ENCODE measurements around the gene PROB1.
"Not testable (repeated sequence)": the region's sequence is repeated elsewhere in the genome, so short reads cannot be mapped to it uniquely, and the experiment has no call there.

The PROB1 gene

GRCh38 chr5:139392324-139392677 is 2.6 kb downstream of the PROB1 start:
- DNase-seq, result no peak

GRCh38 chr5:139391570-139392323 is 3.2 kb downstream of the PROB1 start:
- no peak for DNase-seq

- no peak for DNase-seq
Observed at GRCh38 chr5:139390639-139391569, 4.0 kb downstream of the PROB1 start.

DNA sequence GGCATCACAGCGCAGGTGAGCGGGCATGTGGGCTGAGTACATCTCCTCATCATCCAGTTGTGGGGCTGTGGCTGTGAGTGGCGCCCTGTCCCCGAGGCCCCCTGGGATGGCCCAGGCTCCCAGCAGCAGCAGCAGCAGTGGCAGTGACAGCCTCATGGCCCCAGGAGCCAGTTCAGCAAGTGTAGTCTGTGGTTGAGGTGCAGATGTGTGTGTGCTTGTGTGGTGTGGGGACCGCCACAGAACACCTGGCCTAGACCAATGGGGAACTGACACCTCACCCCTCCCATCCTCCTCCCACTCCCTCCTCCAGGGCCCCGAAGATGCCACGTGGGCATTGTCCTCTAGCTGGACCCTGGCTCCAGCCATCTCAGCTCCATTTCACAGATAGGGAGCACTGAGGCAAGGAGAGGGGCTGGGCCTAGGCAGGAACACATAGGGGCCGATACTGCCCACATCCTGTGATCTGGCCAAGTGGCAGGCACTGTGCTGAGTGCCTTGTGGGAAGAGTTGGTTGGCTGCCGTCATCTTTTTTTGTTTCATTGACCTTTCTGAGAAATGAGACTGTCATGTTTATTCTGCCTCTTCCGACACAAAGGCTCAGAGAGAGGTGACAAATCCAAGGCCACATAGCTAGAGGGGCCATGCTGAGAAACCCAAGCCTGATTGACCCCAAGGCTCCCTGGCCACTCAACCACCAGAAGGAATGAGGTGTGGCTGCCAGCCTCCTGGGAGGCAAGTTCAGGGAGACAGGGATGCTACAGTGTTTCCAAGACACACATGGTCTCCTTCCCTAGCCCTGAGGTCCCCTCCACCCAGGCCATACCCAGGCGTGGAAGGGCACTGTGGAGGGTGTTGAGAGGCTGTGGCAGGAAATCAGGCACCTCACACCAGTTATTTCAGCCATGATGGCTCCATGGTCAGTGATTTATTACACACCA is 4.9 kb downstream of the PROB1 start, which contains the start of gene MZB1:
TSS of gene MZB1 (minus strand) at position 213 of the 938 bp plus-strand sequence. CDS start at position 156, 57 bp downstream.
- no peak for DNase-seq

DNA sequence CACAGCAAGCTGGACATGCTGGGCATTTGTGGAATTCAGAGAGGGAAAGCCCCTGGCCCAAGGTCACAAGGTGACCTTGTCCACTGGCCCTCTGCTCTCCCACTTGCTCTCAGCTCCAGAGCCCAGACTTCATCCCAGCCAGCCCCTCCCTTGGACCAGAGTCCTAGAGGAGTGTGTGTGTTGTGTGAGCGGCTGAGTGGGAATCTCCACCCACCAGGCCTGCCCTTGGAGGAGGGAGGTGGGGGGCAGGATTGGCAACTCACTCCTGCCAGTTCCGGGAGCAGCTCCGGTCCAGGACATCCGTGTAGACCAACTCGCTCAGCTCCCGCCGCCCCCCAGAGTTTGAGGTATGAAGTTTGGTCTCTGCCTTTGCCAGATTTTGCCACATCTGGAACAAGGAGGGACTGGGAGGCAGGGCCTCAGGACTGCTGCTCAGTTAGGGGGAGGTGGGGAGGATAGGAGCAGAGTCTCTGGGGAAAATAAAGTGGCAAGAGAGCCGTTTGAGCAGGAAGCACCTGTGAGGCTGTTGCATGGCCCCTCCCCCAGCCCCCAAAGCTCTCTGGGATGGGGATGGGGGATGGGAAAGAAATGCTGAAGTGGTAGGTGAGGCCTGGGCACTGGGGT is 6.6 kb downstream of the PROB1 start:
- no peak for DNase-seq

DNA sequence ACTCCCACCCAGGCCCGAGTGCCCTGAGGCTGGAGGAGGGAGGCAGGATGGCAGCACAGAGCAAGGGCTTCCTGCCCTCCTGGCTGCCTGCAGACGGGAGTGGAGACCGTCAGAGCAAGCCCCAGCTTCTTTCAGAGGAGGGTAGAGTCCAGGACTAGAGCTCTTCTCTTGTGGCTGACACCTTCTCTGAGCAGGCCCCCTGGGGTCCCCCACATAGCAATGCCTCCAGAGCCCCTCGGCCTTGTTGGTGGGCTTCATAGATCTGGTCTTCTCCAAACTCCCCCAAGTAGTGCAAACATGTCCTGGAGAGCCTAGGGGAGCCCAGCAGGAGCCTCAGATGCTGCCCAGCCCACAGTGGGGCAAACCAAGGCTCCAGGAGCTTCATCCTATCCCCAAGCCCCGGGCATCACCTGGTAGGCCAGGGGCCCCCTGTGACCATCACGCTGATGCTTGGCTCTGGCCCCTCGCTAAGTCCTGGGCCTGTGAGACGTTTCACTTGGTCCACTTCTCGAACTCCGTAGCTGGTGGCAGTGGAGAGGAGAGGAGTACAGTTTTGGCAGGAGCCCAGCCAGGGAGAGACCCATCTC is 7.2 kb downstream of the PROB1 start:
- DNase-seq, result no peak

DNA sequence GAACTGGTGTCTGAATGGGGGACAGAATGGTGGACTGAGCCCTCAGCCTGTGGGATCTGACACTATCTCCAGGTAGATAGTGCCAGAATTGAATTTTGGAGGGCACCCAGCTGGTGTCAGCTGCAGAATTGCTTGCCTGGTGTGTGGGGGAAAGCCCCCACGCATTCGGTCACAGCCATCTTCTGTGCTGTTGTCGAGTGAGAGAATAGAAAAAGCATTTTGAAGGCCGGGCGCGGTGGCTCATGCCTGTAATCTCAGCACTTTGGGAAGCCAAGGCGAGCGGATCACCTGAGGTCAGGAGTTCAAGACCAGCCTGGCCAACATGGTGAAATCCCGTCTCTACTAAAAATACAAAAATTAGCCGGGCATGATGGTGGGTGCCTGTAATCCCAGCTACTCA is 7.9 kb downstream of the PROB1 start:
- not testable (repeated sequence) for DNase-seq

GRCh38 chr5:139386050-139386438 is 8.9 kb downstream of the PROB1 start:
- no peak for DNase-seq

- no peak for DNase-seq
Observed at GRCh38 chr5:139385061-139386049, 9.5 kb downstream of the PROB1 start.

DNA sequence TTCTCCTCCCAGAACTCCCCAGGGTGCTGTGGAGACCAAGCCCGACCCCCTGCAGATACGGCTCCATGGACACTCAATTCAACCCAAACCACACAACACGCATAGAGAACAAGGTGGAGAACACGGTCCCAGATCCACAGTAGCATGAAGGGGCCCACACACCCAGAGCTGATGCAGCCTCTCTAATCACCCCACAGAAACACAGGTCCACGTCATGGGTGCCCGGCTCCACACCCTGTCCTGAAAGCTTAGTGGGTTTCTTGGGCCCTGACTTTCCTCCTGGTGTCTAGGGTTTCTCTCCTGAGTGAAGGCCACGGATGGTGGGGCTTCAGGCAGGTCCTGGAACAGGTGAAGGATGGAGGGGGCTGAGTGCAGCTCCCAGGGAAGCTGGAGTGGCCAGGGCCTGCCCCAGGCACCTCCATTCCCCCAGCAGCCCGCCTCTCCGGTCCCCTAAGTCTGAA is 10.3 kb downstream of the PROB1 start:
- no peak for DNase-seq

DNA sequence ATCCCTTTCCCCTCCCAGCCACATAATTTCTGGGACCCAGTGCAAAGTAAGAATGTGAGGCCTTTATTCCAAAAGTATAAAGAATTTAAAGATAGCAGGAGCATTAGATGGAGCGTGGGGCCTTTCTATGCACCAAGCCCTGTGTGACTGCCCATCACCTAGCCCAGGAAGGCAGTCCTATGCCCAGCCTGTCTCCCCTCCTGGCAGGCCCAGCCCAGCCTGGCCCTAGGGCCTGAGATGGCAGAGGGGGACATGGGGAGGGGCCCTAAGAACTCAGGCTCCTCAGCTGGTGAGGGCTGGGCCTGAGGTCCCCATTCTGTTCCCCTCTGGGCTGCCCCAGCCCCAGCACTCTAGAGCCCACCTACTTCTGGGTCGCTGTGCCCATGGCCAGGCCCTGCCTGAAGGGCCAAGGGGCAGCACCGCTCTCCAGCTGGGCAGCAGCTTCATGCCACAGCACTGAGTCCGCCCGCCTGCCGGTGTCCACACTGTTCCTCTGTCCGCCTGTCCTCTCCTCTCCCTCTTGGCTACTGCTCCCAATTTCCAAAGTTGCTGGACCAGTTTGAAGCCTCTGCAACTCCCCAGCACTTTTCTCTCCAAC is 10.8 kb downstream of the PROB1 start:
- DNase-seq, result no peak

- no peak for DNase-seq
Observed at GRCh38 chr5:139383275-139383992, 11.5 kb downstream of the PROB1 start, which contains the start of gene SLC23A1. Gene SLC23A1 (minus strand): TSS chr5:139383297. CDS start chr5:139383253, 44 bp downstream.

- DNase-seq, result no peak
Observed at GRCh38 chr5:139382807-139383206, 12.1 kb downstream of the PROB1 start.

GRCh38 chr5:139381837-139382761 is 12.8 kb downstream of the PROB1 start:
- DNase-seq, result no peak

GRCh38 chr5:139379626-139380449 is 15.1 kb downstream of the PROB1 start:
- DNase-seq, result no peak

DNA sequence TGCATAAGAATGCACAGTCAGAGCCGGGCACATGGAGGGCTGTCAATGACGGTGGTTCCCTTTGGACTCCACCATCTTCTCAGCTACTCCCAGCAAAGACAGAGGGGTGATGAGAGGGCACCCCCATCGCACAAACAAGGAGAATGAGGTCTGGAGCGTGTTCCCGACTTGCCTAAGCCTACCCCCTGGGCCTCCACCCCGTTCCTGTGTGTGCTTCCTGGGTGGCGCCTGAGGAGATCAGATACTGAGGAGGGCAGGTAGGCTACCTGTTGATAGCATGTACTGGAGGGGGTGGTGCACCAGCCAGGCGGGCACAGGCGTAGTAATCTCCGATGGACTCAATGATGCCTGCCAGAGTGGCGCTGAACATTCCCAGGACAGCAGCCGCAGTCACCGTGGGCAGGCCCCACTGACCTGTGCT is 16.0 kb downstream of the PROB1 start:
- no peak for DNase-seq
